PC-3 (cell line): Measurements from ENCODE around the gene ZFC3H1. TPM values are rescaled to one million over a fixed set of nuclear protein-coding genes. Genes with fewer than 3 reads are reported as not detected.

Experiments
- ATAC-seq: fragments of 200-7000 bp; cut with Tn5 transposase; 2 replicates; pipeline ENCODE4 v1.9.1; 2020; ENCODE audit warnings: mild to moderate bottlenecking, moderate library complexity
- BruUV-seq: library from RNA; stranded (reverse); fragments of 400-500 nt; replicated peaks from 2 replicates; lab custom pipeline; 2021; lab: Mats Ljungman, UMichigan
- CTCF ChIA-PET: fragments of 300-600 bp; sonication (Branson Sonifier 250); formaldehyde crosslinking; loops from one replicate; lab custom pipeline; 2022; ENCODE audit warnings: antibody characterized with exemption; lab: Charles Lee
- POLR2A ChIA-PET: fragments of 300-600 bp; sonication (Branson Sonifier 250); formaldehyde crosslinking; loops from one replicate; lab custom pipeline; 2022; ENCODE audit warnings: antibody characterized with exemption; ENCODE audit not compliant: unreplicated experiment; lab: Charles Lee
- DNase-seq: peaks from one replicate; pipeline ENCODE4 v3.0.0-alpha.2; 2015
- H2AFZ ChIP-seq: fragments of 300-600 bp; sonication (generic); 2 replicates; pipeline ENCODE4 v1.6.0; 2016; ENCODE audit warnings: antibody characterized with exemption, low read length
- H3F3A ChIP-seq: fragments of 300-600 bp; sonication (generic); one replicate; pipeline ENCODE4 v1.6.0; 2017; ENCODE audit warnings: antibody characterized with exemption, low read length, control low read depth, mild to moderate bottlenecking; ENCODE audit not compliant: unreplicated experiment
- H3K27ac ChIP-seq: fragments of 300-600 bp; sonication (generic); 2 replicates; pipeline ENCODE4 v1.5.1; 2016; ENCODE audit warnings: mild to moderate bottlenecking, low read length
- H3K27me3 ChIP-seq: fragments of 300-600 bp; sonication (generic); 2 replicates; pipeline ENCODE4 v1.6.1; 2016; ENCODE audit warnings: low read length, mixed read lengths
- H3K36me3 ChIP-seq: fragments of 300-600 bp; sonication (generic); 2 replicates; pipeline ENCODE4 v1.6.1; 2016; ENCODE audit warnings: low read depth, mixed run types, low read length, mixed read lengths
- H3K4me1 ChIP-seq: fragments of 300-600 bp; sonication (generic); 2 replicates; pipeline ENCODE4 v1.5.1; 2016; ENCODE audit warnings: low read length; ENCODE audit not compliant: insufficient read depth
- H3K4me2 ChIP-seq: fragments of 300-600 bp; sonication (generic); 2 replicates; pipeline ENCODE4 v1.6.0; 2016; ENCODE audit warnings: low read length
- H3K4me3 ChIP-seq: fragments of 300-600 bp; sonication (generic); 2 replicates; pipeline ENCODE4 v1.5.1; 2016; ENCODE audit warnings: mild to moderate bottlenecking, low read length, mixed read lengths
- H3K79me2 ChIP-seq: fragments of 300-600 bp; sonication (generic); 2 replicates; pipeline ENCODE4 v1.6.1; 2017; ENCODE audit warnings: low read length, mixed read lengths
- H3K9ac ChIP-seq: fragments of 300-600 bp; sonication (generic); 2 replicates; pipeline ENCODE4 v1.6.0; 2016; ENCODE audit warnings: mild to moderate bottlenecking, low read length
- H3K9me2 ChIP-seq: fragments of 300-600 bp; sonication (generic); replicated peaks from 2 replicates; pipeline ENCODE4 v1.6.1; 2016; ENCODE audit warnings: mixed run types, low read length, mixed read lengths
- H3K9me3 ChIP-seq: fragments of 300-600 bp; sonication (generic); 2 replicates; pipeline ENCODE4 v1.6.1; 2016; ENCODE audit warnings: low read length, mixed read lengths
- H4K20me1 ChIP-seq: fragments of 300-600 bp; sonication (generic); 2 replicates; pipeline ENCODE4 v1.6.1; 2016; ENCODE audit warnings: low read length, mixed read lengths
- EZH2 ChIP-seq: fragments of 300-600 bp; sonication (generic); IDR thresholded peaks from one replicate; pipeline ENCODE4 v1.6.1; 2017; ENCODE audit warnings: antibody characterized with exemption, mild to moderate bottlenecking, low read length; ENCODE audit not compliant: unreplicated experiment
- EZH2phosphoT487 ChIP-seq: fragments of 300-600 bp; sonication (generic); IDR thresholded peaks from 2 replicates; pipeline ENCODE4 v1.6.1; 2018; ENCODE audit warnings: mild to moderate bottlenecking, antibody characterized with exemption, low read length, borderline replicate concordance
- intact Hi-C: fragments of 100-400 bp; cut with micrococcal nuclease; formaldehyde crosslinking; loops from 2 replicates; pipeline ENCODE4 v1.9.0; 2023
- total RNA-seq: library from RNA; depleted of rRNA; stranded (reverse); fragments of >200 nt; gene quantifications from 2 replicates; pipeline ENCODE4 v1.2.3, GENCODE V29; 2014
- TF ChIP-seq, protein P1 (sequence below): fragments of 300-600 bp; sonication (generic); conservative IDR thresholded peaks from 2 replicates; pipeline ENCODE4 v1.5.1; 2017; ENCODE audit warnings: antibody characterized with exemption, low read depth, mild to moderate bottlenecking, low read length

The ZFC3H1 gene
- total RNA-seq, 1 experiment from 2014 or later, result 13.7 TPM

DNA sequence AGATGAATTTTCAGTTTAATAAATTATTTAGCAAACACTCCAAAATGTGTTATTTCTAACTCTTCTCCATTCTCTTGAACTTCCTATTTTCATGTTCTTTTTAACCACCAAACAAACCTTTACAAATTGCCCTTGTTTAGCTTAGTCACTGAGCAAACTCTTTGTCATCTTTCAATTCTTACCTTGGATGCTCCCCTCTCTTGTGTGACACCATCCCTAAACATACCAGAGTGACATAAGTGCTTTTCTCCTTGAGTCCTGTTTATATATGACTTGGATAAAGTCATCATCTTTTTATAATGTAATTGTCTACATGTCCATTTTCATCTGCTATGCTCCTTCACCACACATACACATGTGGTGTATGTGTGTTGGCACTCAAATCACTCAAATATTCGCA is 18.8 kb upstream of the ZFC3H1 start:
- no peak for TF ChIP-seq EZH2
- TF ChIP-seq, protein P1, sequence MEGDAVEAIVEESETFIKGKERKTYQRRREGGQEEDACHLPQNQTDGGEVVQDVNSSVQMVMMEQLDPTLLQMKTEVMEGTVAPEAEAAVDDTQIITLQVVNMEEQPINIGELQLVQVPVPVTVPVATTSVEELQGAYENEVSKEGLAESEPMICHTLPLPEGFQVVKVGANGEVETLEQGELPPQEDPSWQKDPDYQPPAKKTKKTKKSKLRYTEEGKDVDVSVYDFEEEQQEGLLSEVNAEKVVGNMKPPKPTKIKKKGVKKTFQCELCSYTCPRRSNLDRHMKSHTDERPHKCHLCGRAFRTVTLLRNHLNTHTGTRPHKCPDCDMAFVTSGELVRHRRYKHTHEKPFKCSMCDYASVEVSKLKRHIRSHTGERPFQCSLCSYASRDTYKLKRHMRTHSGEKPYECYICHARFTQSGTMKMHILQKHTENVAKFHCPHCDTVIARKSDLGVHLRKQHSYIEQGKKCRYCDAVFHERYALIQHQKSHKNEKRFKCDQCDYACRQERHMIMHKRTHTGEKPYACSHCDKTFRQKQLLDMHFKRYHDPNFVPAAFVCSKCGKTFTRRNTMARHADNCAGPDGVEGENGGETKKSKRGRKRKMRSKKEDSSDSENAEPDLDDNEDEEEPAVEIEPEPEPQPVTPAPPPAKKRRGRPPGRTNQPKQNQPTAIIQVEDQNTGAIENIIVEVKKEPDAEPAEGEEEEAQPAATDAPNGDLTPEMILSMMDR, result no peak
- no peak for TF ChIP-seq EZH2phosphoT487
- ATAC-seq, result peak; percentile 36
- H3K27ac ChIP-seq, result no peak overlapping the region
- H3K27me3 ChIP-seq, result no peaks in the 10 kb centered on the region
- H3K4me2 ChIP-seq, result no peak overlapping the region
- DNase-seq, result peak; percentile 65
- no peak overlapping the region for H3K9ac ChIP-seq
- no peaks in the 10 kb centered on the region for H3K9me2 ChIP-seq
- H3K4me3 ChIP-seq, result no peak overlapping the region
- BruUV-seq, result no TSS peak
- H3K9me3 ChIP-seq, result no peaks in the 10 kb centered on the region
- peaks cover 17% of the 10 kb centered on the region for H3K4me1 ChIP-seq
- no peak overlapping the region for H2AFZ ChIP-seq
- ChIA-PET CTCF (no interaction called here), POLR2A (no interaction called here)
- peaks cover 9% of the 10 kb centered on the region for H3K79me2 ChIP-seq
- intact Hi-C loops, result no loop called here
- H3F3A ChIP-seq, result no peaks in the 10 kb centered on the region
- no peaks in the 10 kb centered on the region for H3K36me3 ChIP-seq
- H4K20me1 ChIP-seq, result no peaks in the 10 kb centered on the region

DNA sequence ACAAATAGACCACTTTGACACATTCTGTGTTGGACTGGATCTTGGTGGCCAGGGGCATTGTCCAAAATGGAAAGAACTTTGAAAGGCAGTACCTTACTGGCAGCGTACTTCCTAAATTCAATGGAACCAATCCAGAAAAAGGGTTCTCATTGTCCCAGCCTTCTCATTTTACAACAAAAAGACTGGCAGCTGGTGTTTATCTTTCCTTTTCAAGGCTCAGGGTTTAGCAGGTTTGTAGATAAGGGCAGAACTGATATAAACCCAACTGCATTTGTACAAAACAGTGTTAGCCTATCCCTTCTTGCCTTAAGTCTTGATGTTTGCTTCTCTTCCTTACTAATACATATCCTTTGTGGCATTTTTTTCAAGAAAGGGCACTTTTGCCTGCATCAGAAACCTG is 8.2 kb upstream of the ZFC3H1 start:
- Histone ChIP-seq H3K4me1 (no peaks in the 10 kb centered on the region), H3K4me2 (no peak overlapping the region), H3K27me3 (no peaks in the 10 kb centered on the region), H3K4me3 (no peak overlapping the region), H3K9ac (no peak overlapping the region), H3K27ac (no peak overlapping the region), H4K20me1 (no peaks in the 10 kb centered on the region), H3K36me3 (0 out of 2 replicates have a peak, but pooled peaks cover 3% of the 10 kb centered on the region), H2AFZ (no peak overlapping the region), H3K9me2 (no peaks in the 10 kb centered on the region), H3K79me2 (no peaks in the 10 kb centered on the region), H3F3A (no peaks in the 10 kb centered on the region), H3K9me3 (no peaks in the 10 kb centered on the region)
- TF ChIP-seq EZH2phosphoT487, result no peak
- TF ChIP-seq, protein P1, result no peak
- no peak for TF ChIP-seq EZH2
- ChIA-PET POLR2A (no interaction called here), CTCF (no interaction called here)
- no peak for DNase-seq
- intact Hi-C loops, result no loop called here
- no peak for ATAC-seq
- no TSS peak for BruUV-seq

DNA sequence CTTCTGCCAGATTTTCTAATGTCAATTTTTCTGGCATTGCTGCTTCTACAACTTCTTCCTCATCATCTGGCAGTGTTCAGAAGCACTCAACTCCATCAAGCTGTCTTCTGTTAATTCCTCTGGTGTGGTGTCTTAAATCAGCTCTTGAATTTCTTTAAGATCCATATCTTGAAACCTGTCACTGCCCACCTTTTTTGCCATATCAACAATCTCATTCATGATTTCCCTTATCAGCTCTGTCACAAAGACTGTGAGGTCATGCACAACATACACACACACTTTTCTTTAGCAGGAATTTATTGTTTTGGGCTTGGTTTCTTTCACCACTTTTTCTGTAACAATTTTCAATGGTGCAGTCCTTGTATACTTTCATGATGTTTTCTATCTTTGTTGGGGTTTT is 7.7 kb upstream of the ZFC3H1 start:
- intact Hi-C loops, result no loop called here
- H2AFZ ChIP-seq, result no peak overlapping the region
- no peak for DNase-seq
- H3K4me1 ChIP-seq, result no peaks in the 10 kb centered on the region
- H3K4me3 ChIP-seq, result no peak overlapping the region
- peaks cover under 1% of the 10 kb centered on the region for H3K79me2 ChIP-seq
- no TSS peak for BruUV-seq
- no peaks in the 10 kb centered on the region for H3F3A ChIP-seq
- no peaks in the 10 kb centered on the region for H3K9me2 ChIP-seq
- ChIA-PET CTCF (no interaction called here), POLR2A (no interaction called here)
- no peak for TF ChIP-seq EZH2
- TF ChIP-seq EZH2phosphoT487, result no peak
- TF ChIP-seq, protein P1, result no peak
- 0 out of 2 replicates have a peak, but pooled peaks cover 3% of the 10 kb centered on the region for H3K36me3 ChIP-seq
- no peak overlapping the region for H3K27ac ChIP-seq
- H3K27me3 ChIP-seq, result no peaks in the 10 kb centered on the region
- H3K9ac ChIP-seq, result no peak overlapping the region
- no peaks in the 10 kb centered on the region for H3K9me3 ChIP-seq
- no peaks in the 10 kb centered on the region for H4K20me1 ChIP-seq
- H3K4me2 ChIP-seq, result no peak overlapping the region
- ATAC-seq, result no peak
